SK-N-SH (cell line): ENCODE data around the gene PTPN13. TPM values are rescaled to one million over a fixed set of nuclear protein-coding genes. Genes with fewer than 3 reads are reported as not detected.
A peak's percentile ranks its signal among the peaks of the same experiment; 100 is the strongest.

Experiments
- CTCF ChIA-PET: fragments of 300-600, 350-600 bp; formaldehyde crosslinking; extraction: SDS; loops from one replicate; lab custom pipeline; 2021; lab: Yijun Ruan, JAX
- POLR2A ChIA-PET: fragments of 350-600 bp; sonication (Branson Sonifier 250); formaldehyde crosslinking; extraction: SDS; loops from one replicate; lab custom pipeline; 2020; ENCODE audit warnings: antibody characterized with exemption, inconsistent platforms; lab: Yijun Ruan, JAX
- DNase-seq: peaks from one replicate; pipeline ENCODE4 v3.0.0; 2012
- H2AFZ ChIP-seq: fragments of 200-600 bp; sonication (generic); 2 replicates; pipeline ENCODE4 v1.8.1; 2016; ENCODE audit warnings: antibody characterized with exemption, mild to moderate bottlenecking, low read depth
- H3F3A ChIP-seq: fragments of 200-600 bp; sonication (generic); replicated peaks from 2 replicates; pipeline ENCODE3; 2016; ENCODE audit warnings: antibody characterized with exemption, mild to moderate bottlenecking; ENCODE audit not compliant: insufficient read depth
- H3K27ac ChIP-seq, 2 experiments: fragments of 200-500 bp in 1 of 2; fragments of 200-600 bp in 1 of 2; sonication (Bioruptor generic) in 1 of 2; sonication (generic), shearing (Covaris generic) in 1 of 2; 2 replicates each; pipeline versions ENCODE4 v1.5.1 to v1.6.1; 2014 to 2016; ENCODE audit warnings: low read depth in 2 of 2, inconsistent platforms in 1 of 2, low read length in 1 of 2, mild to moderate bottlenecking in 1 of 2, mixed read lengths in 1 of 2
- H3K27me3 ChIP-seq: fragments of 200-600 bp; sonication (generic), shearing (Covaris generic); 2 replicates; pipeline ENCODE4 v1.6.1; 2016; ENCODE audit warnings: mixed run types; ENCODE audit not compliant: insufficient read depth
- H3K36me3 ChIP-seq, 2 experiments: fragments of 200-500 bp in 1 of 2; fragments of 200-600 bp in 1 of 2; sonication (Bioruptor generic) in 1 of 2; sonication (generic) in 1 of 2; replicated peaks in 1 of 2; 2 replicates each; pipeline versions ENCODE3 to v1.5.1; 2014 to 2016; ENCODE audit warnings: low read length in 1 of 2, mild to moderate bottlenecking in 1 of 2; ENCODE audit not compliant: insufficient read depth in 2 of 2, control insufficient read depth in 1 of 2
- H3K4me1 ChIP-seq, 2 experiments: fragments of 200-500 bp in 1 of 2; fragments of 200-600 bp in 1 of 2; sonication (Bioruptor generic) in 1 of 2; sonication (generic), shearing (Covaris generic) in 1 of 2; 2 replicates each; pipeline versions ENCODE4 v1.5.1 to v1.6.1; 2014 to 2016; ENCODE audit warnings: low read depth in 1 of 2, low read length in 1 of 2, mixed run types in 1 of 2; ENCODE audit not compliant: insufficient read depth in 2 of 2, control insufficient read depth in 1 of 2
- H3K4me2 ChIP-seq: fragments of 200-600 bp; sonication (generic), shearing (Covaris generic); 2 replicates; pipeline ENCODE4 v1.6.1; 2017; ENCODE audit warnings: mixed run types
- H3K4me3 ChIP-seq, 2 experiments: fragments of 200-500 bp in 1 of 2; fragments of 200-600 bp in 1 of 2; sonication (Bioruptor generic) in 1 of 2; sonication (generic), shearing (Covaris generic) in 1 of 2; 2 replicates each; pipeline versions ENCODE4 v1.5.1 to v1.8.1; 2014 to 2016; ENCODE audit warnings: low read depth in 2 of 2, inconsistent platforms in 1 of 2, low read length in 1 of 2, mild to moderate bottlenecking in 1 of 2, mixed read lengths in 1 of 2, moderate library complexity in 1 of 2
- H3K79me2 ChIP-seq: fragments of 200-600 bp; sonication (generic); 2 replicates; pipeline ENCODE4 v1.8.1; 2017; ENCODE audit warnings: mild to moderate bottlenecking; ENCODE audit not compliant: insufficient read depth
- H3K9ac ChIP-seq: fragments of 200-600 bp; sonication (generic); 2 replicates; pipeline ENCODE4 v1.6.1; 2017; ENCODE audit warnings: mixed run types
- H3K9me2 ChIP-seq: fragments of 200-600 bp; sonication (generic); 2 replicates; pipeline ENCODE4 v1.6.1; 2017; ENCODE audit warnings: mixed run types
- H3K9me3 ChIP-seq: fragments of 200-600 bp; sonication (generic); 2 replicates; pipeline ENCODE4 v1.6.1; 2017; ENCODE audit warnings: mixed run types, mild to moderate bottlenecking, moderate library complexity
- H4K20me1 ChIP-seq: fragments of 200-600 bp; sonication (generic); 2 replicates; pipeline ENCODE4 v1.6.1; 2017; ENCODE audit warnings: mild to moderate bottlenecking, mixed run types; ENCODE audit not compliant: insufficient read depth
- ELF1 ChIP-seq: IDR thresholded peaks from 2 replicates; pipeline ENCODE4 v1.4.0; 2012
- EP300 ChIP-seq, 2 experiments: IDR thresholded peaks; 2 replicates each; pipeline versions ENCODE4 v1.4.0 to v1.6.1; 2012; ENCODE audit warnings: borderline replicate concordance in 1 of 2, low read depth in 1 of 2, low read length in 1 of 2
- EZH2phosphoT487 ChIP-seq: fragments of 200-600 bp; sonication (generic); IDR thresholded peaks from 2 replicates; pipeline ENCODE4 v1.6.1; 2017; ENCODE audit warnings: low read depth, mixed run types, mild to moderate bottlenecking, antibody characterized with exemption, moderate library complexity, borderline replicate concordance
- GABPA ChIP-seq: IDR thresholded peaks from 2 replicates; pipeline ENCODE4 v1.4.0; 2012; ENCODE audit warnings: low read depth, mild to moderate bottlenecking
- JUND ChIP-seq: IDR thresholded peaks from 2 replicates; pipeline ENCODE4 v1.4.0; 2012
- MXI1 ChIP-seq: IDR thresholded peaks from 2 replicates; pipeline ENCODE4 v1.6.1; 2012; ENCODE audit warnings: mild to moderate bottlenecking, low read depth, low read length, improper control_type of control experiment
- RCOR1 ChIP-seq: fragments of 150-350 bp; IDR thresholded peaks from 2 replicates; pipeline ENCODE4 v1.6.1; 2017; ENCODE audit warnings: antibody characterized with exemption, low read length
- TCF12 ChIP-seq: IDR thresholded peaks from 2 replicates; pipeline ENCODE4 v1.4.0; 2012
- USF1 ChIP-seq: IDR thresholded peaks from 2 replicates; pipeline ENCODE4 v1.4.0; 2012; ENCODE audit warnings: low read depth, borderline replicate concordance
- ZBTB33 ChIP-seq: IDR thresholded peaks from 2 replicates; pipeline ENCODE4 v1.4.0; 2012; ENCODE audit warnings: low read depth, borderline replicate concordance
- WGBS: methylation state at CpG from one replicate; pipeline ENCODE4 v1.1.6; 2017; ENCODE audit warnings: low lambda C conversion rate; 5-methylcytosine and 5-hydroxymethylcytosine counted together
- polyA plus RNA-seq, 3 experiments: library from polyadenylated mRNA; depleted of rRNA; stranded (reverse); fragments of >200 nt; gene quantifications; 2 replicates each; pipeline ENCODE4 v1.2.3, GENCODE V29; 2012

PTPN13 gene
- polyA plus RNA-seq, 1 of the 3 experiments (the other 2 are of a cell fraction) = 5.5 TPM

- 93% methylated on average over 1 of the region's 1 CpG for WGBS
- CTCF ChIA-PET = interaction anchor here (1.7 kb wide), 1 partner anchor 135 kb away, joined by 4 read pairs; no protein-coding TSS in a partner anchor
- peak; percentile 10 for DNase-seq
- Histone ChIP-seq H3K9me2 (no peaks in the 10 kb centered on the region), H3K79me2 (no peaks in the 10 kb centered on the region), H3K27me3 (no peaks in the 10 kb centered on the region), H3K27ac (no peak overlapping the region), H4K20me1 (no peaks in the 10 kb centered on the region), H3K9me3 (0 out of 2 replicates have a peak, but pooled peaks cover 4% of the 10 kb centered on the region), H3K36me3 (peaks cover 0 to 8% of the 10 kb centered on the region in 2 experiments), H3F3A (no peaks in the 10 kb centered on the region), H2AFZ (no peak overlapping the region), H3K4me2 (no peak overlapping the region), H3K4me1 (no peaks in the 10 kb centered on the region; a peak in 1 of 4 replicates), H3K4me3 (no peak overlapping the region), H3K9ac (no peak overlapping the region)
- POLR2A ChIA-PET = no interaction called here
- TF ChIP-seq EP300 (IDR thresholded peaks at IDR 0.05; ENCODE audit: borderline replicate concordance in 1 of 2, low read depth in 1 of 2, low read length in 1 of 2) (peak in 1 of 2 experiments; percentile 50; a peak in 1 of 4 replicates), ZBTB33 (no peak), TCF12 (0 out of 2 replicates have a peak, but pooled peaks have one; percentile 8), RCOR1 (peak; percentile 87)
These were observed 36.5 kb downstream of the PTPN13 start for GRCh38 chr4:86630629-86631028.

GRCh38 chr4:86631166-86631565 is 37.1 kb downstream of the PTPN13 start:
- CTCF ChIA-PET = interaction anchor here (1.7 to 1.9 kb wide), 2 partner anchors 133 to 135 kb away, joined by 4 to 5 read pairs; no protein-coding TSS in a partner anchor
- no peaks in the 10 kb centered on the region for H3K79me2 ChIP-seq

More at GRCh38 chr4:86631166-86631565, 37.1 kb downstream of the PTPN13 start:
- Histone ChIP-seq H3K9ac (no peak overlapping the region), H4K20me1 (no peaks in the 10 kb centered on the region), H3K27ac (no peak overlapping the region), H3K4me1 (no peaks in the 10 kb centered on the region; a peak in 1 of 4 replicates), H3K4me3 (no peak overlapping the region), H3K9me3 (0 out of 2 replicates have a peak, but pooled peaks cover 4% of the 10 kb centered on the region), H3K27me3 (no peaks in the 10 kb centered on the region), H3F3A (no peaks in the 10 kb centered on the region), H3K9me2 (no peaks in the 10 kb centered on the region), H3K36me3 (peaks cover 0 to 8% of the 10 kb centered on the region in 2 experiments), H2AFZ (no peak overlapping the region), H3K4me2 (no peak overlapping the region)
- POLR2A ChIA-PET = no interaction called here
- no peak for TF ChIP-seq JUND
- no peak for TF ChIP-seq EZH2phosphoT487
- no peak for TF ChIP-seq GABPA
- no peak for TF ChIP-seq ELF1
- TF ChIP-seq USF1 = no peak
- no peak for TF ChIP-seq MXI1
- 100% methylated on average over 1 of the region's 1 CpG for WGBS
- DNase-seq = no peak
